ENCODE measurements around the gene IFNA5. TPM values are rescaled to one million over a fixed set of nuclear protein-coding genes. Genes with fewer than 3 reads are reported as not detected.

Gene IFNA5
- total and polyA plus RNA-seq, 12 donors, result not detected

GRCh38 chr9:21326526-21327139, 21.5 kb upstream of the IFNA5 start:
- peaks cover 0 to 62% (median 11%) of the 10 kb centered on the region in 9 donors for H3K36me3 ChIP-seq
- no peaks in the 10 kb centered on the region for H3K27me3 ChIP-seq
- H3K9me3 ChIP-seq, result no peaks in the 10 kb centered on the region
- H3K4me1 ChIP-seq, result peaks cover 0 to 53% (median 37%) of the 10 kb centered on the region in 9 donors
- H3K4me3 ChIP-seq, result no peak overlapping the region
- intact Hi-C loops (cut with DNase I), result loop anchor here in 7 of 10 donors (2.0 to 10.0 kb wide), 6 partner anchors 66 to 468 kb away; no protein-coding TSS in a partner anchor
- 38 to 41% methylated on average over 2 of the region's 2 CpGs for WGBS, 2 donors
- peak; percentile 33 to 88 (median 74) for TF ChIP-seq CTCF (IDR thresholded peaks at IDR 0.05)
- H3K27ac ChIP-seq, result no peak overlapping the region
- no peak for DNase-seq
- ATAC-seq, result peak in 7 of 8 donors; percentile 52 to 78 (median 72)

- intact Hi-C loops (cut with DNase I), result loop anchor here in 6 of 10 donors (5.0 to 10.0 kb wide), 3 partner anchors 73 to 471 kb away; no protein-coding TSS in a partner anchor
- Histone ChIP-seq H3K4me3 (no peak overlapping the region), H3K27me3 (no peaks in the 10 kb centered on the region), H3K4me1 (peaks cover 0 to 39% (median 13%) of the 10 kb centered on the region in 9 donors), H3K36me3 (peaks cover 0 to 60% (median 11%) of the 10 kb centered on the region in 9 donors), H3K9me3 (no peaks in the 10 kb centered on the region), H3K27ac (no peak overlapping the region)
- DNase-seq, result no peak
- ATAC-seq, result peak in 1 of 8 donors; percentile 63
- WGBS, 2 donors, result 78% methylated on average over 4 of the region's 4 CpGs
- TF ChIP-seq CTCF (IDR thresholded peaks at IDR 0.05), result no peak
Observed at GRCh38 chr9:21324047-21324446, 18.9 kb upstream of the IFNA5 start.

GRCh38 chr9:21322911-21323461, 17.9 kb upstream of the IFNA5 start:
- H3K4me1 ChIP-seq, result peaks cover 0 to 36% (median 9%) of the 10 kb centered on the region in 9 donors
- no peak for DNase-seq
- TF ChIP-seq CTCF (IDR thresholded peaks at IDR 0.05), result no peak
- ATAC-seq, result no peak
- no peaks in the 10 kb centered on the region for H3K27me3 ChIP-seq
- H3K9me3 ChIP-seq, result no peaks in the 10 kb centered on the region
- H3K27ac ChIP-seq, result no peak overlapping the region
- 87 to 88% methylated on average over 5 of the region's 5 CpGs for WGBS, 2 donors
- peaks cover 0 to 55% (median 11%) of the 10 kb centered on the region in 9 donors for H3K36me3 ChIP-seq
- intact Hi-C loops (cut with DNase I), result loop anchor here in 6 of 10 donors (5.0 to 10.0 kb wide), 3 partner anchors 74 to 472 kb away; no protein-coding TSS in a partner anchor
- no peak overlapping the region for H3K4me3 ChIP-seq

GRCh38 chr9:21320465-21320864, 15.4 kb upstream of the IFNA5 start:
- DNase-seq (no peak), ATAC-seq (no peak)
- Histone ChIP-seq H3K4me1 (peaks cover 0 to 21% (median 3%) of the 10 kb centered on the region in 9 donors), H3K36me3 (peaks cover 0 to 48% (median 11%) of the 10 kb centered on the region in 9 donors), H3K27ac (no peak overlapping the region), H3K9me3 (no peaks in the 10 kb centered on the region), H3K4me3 (no peak overlapping the region), H3K27me3 (no peaks in the 10 kb centered on the region)
- no peak for TF ChIP-seq CTCF (IDR thresholded peaks at IDR 0.05)
- 64 to 75% methylated on average over 2 of the region's 2 CpGs for WGBS, 2 donors
- intact Hi-C loops (cut with DNase I), result loop anchor here in 6 of 10 donors (5.0 to 10.0 kb wide), 3 partner anchors 77 to 474 kb away; no protein-coding TSS in a partner anchor
